HG02970 (cell line): ENCODE measurements around the gene LYSMD3.
A peak's percentile ranks its signal among the peaks of the same experiment; 100 is the strongest.

Experiments
- ATAC-seq: cut with Tn5 transposase; IDR thresholded peaks from one replicate; pipeline ENCODE4 v1.9.1; 2021; ENCODE audit warnings: mild to moderate bottlenecking, moderate library complexity, moderate number of reproducible peaks; ENCODE audit not compliant: unreplicated experiment, low FRiP score

The LYSMD3 gene

DNA sequence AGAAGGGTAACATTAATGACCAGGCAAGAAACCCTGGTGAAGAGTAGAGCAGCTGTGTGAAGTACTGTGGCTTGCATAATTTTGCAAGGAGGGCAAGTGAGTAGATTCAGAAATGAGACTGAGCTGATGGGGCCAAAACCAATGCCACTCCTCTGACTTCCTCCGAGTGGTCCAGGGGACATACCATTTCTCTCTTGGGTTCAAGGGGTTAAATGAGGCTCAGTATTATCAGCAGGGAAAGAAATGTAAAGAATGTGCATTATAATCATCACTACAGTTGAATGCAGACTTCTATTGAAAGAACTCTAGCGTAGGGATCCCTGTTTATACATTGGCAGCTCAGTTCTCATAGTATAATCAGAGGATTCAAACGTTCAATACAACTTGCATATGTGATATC is 44.8 kb downstream of the LYSMD3 start:
- no peak for ATAC-seq

GRCh38 chr5:90483206-90483605 is 46.2 kb downstream of the LYSMD3 start:
- ATAC-seq = no peak

GRCh38 chr5:90480699-90481098 is 48.7 kb downstream of the LYSMD3 start:
- ATAC-seq = no peak

DNA sequence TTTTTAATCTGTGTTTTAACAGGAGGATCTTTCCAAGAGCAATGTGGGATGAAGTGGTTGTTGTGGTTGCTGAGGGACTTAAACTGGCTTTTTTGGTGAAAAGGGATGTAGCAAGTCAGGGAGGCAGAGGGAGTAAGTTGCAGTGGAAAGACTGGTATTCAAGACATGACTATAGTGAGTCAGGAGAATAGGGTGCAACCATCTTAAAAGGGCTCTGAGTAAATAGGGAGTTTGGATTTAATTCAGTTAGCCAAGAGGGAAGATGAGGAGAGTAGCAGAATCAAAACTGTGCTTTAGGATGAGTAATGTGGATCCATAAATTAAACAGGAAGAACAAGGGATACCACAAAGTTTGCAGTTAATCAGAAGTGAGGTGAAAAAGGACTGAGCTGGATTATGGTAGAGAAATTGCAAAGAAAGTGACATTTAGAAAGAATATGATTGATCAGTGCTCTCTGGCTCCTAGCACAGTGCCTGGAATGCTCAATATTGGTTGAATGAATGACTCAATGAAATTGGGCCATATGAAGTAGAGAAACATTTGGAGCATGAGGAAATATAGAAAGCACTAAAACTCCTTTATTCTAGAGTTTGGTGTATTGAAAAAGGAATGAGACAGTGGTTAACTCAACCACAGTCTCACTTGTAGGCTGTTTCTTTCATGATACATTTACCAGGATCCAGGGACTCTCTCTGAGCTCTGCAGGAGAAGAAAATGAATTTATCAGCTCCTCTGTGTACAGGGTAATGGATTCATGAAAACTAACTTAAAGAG is 49.6 kb downstream of the LYSMD3 start:
- no peak for ATAC-seq

DNA sequence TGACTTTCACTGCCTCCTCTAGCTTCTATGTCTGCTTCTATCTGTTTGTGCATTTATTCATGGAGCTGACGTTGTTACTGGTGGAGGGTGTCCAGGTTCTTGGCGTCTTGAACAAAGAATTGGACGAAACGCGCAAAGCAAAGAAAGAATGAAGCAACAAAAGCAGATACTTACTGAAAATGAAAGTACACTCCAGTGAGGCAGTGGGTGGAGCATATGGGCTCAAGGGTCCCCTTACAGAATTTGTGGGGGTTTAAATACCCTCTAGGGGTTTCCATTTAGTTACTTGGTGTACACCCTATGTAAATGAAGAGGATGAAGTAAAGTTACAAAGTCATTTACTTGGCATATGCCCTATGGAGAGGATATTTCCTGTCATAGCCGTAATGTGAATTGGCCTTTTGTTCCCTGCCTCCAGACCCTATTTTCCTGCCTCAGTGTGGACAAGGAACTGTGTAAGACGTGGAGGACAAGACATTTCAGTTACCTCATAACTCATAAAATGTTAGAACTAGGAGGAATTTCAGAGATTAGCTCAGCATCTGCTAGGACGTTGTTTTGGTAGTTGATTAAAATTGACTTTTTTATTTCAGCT is 51.7 kb downstream of the LYSMD3 start:
- no peak for ATAC-seq

DNA sequence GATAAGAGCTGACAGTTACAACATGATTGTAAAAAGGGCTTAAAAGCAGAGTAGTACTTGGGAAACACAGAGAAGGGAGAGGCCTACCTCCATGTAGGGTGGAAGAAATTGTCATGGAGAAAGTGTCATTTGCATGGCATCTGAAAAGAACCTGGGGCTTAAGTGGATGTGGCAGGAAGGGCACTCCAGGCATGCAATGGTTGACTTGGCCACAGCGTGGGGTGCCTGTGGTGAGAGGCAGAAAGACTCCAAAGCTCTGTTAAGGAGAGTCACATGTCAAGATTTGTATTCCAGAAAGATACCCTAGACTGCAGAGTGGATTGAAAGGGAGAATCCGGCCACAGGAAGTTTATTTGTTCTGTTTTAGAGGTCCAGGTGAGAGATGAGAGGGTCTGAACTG is 52.3 kb downstream of the LYSMD3 start:
- ATAC-seq = no peak

DNA sequence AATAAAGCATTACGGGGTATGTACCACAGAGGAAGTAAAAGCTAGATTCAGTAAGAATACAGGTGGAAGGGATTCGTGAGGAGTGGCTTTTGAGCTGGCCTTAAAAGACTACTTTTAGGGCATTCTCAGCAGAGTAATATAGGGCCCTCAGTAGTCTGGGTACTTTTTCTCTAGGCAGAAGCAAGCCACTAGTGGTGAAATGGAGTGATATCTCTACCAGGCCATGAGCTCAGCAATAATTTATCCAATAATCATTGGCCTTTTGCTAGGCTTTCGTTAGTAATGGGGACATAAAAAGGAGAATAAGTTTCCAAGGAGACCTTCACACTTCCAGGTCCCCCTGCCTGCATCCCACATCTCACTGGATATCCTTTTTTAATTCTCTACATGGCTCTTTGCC is 53.0 kb downstream of the LYSMD3 start:
- ATAC-seq = no peak

DNA sequence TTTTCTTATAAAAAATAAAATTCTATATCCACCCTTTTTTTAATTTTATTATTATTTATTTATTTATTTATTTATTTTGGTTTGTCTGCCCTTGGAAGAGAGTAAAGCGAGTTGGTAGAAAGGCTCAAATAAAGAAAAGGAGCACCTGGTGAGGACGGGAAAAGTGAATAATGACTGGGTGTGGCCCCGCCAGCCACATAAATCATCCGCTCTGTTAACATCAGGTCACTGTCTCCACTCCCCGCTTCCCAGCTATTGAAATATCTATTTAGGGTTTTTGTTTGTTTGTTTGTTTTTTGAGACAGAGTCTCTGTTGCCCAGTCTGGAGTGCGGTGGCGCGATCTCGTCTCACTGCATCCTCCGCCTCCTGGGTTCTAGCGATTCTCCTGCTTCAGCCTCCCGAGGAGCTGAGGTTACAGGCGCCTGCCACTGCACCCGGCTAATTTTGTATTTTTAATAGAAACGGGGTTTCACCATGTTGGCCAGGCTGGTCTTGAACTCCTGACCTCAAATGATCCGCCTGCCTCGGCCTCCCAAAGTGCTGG is 53.9 kb downstream of the LYSMD3 start:
- no peak for ATAC-seq

DNA sequence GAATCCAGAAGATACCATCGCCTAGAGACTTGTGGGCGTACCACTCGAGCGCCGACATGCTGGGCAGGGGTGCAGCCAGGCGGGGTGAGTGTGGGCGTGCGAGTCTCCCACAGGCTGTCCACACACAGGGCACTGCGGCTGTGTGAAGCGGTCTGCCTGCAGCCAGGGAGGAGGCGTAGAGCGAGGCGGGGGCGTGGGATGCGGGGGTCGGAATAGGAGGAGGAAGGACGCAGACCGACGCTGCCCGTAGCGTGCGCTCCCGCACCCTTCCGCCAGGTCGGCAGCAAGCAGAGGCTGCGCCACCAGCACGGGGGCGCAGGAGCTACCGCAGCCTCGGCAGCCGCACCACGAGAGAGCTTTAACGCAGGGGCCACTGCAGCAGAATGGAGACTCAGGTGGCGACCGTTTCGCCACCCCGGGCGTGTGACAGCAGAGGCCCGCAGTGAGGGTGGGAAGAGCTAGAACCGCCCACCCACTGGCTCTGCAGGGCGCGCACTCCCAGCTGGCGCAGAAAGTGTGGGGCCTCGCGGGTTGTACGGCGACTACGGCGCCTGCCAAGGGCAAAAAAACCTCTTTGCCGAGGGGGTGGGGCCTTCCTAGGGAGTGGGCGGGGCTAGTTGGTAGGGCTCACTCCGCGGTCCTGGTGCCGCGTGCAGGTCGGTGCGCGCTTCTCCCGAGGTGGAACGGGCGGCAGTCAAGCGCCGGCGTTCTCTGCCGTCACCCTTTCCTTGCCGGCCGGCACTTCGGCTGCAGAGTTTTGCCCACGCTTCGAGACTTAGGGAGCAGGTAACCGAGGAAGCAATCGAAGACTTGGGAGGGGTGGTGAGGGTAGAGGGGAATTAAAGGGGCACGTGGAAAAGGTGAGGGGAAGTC is 54.9 kb downstream of the LYSMD3 start, which contains the start of the genes MBLAC2 and POLR3G:
MBLAC2 (minus strand) TSS at position 537 of the 873 bp plus-strand sequence; CDS start at position 58, 479 bp downstream.
POLR3G (plus strand) TSS at position 630 of the 873 bp plus-strand sequence. CDS start 10,704 bp downstream, outside the sequence.
- ATAC-seq = peak; percentile 89

GRCh38 chr5:90473396-90474234 is 55.8 kb downstream of the LYSMD3 start:
- peak; percentile 19 for ATAC-seq

- no peak for ATAC-seq
Observed at GRCh38 chr5:90472783-90473395, 56.5 kb downstream of the LYSMD3 start.
